Kidney epithelial cell (primary cell): ENCODE measurements around the gene NAA15. TPM values are rescaled to one million over a fixed set of nuclear protein-coding genes. Genes with fewer than 3 reads are reported as not detected.

ENCODE experiments used
- DNase-seq: peaks from one replicate; pipeline ENCODE4 v3.0.0-alpha.2; 2010; ENCODE audit warnings: low read depth
- H3K27me3 ChIP-seq: 2 replicates; pipeline ENCODE4 v1.6.0; 2011; ENCODE audit warnings: low read length; ENCODE audit not compliant: control insufficient read depth, insufficient read depth
- H3K36me3 ChIP-seq: 2 replicates; pipeline ENCODE4 v1.5.1; 2011; ENCODE audit warnings: low read length; ENCODE audit not compliant: control insufficient read depth, insufficient read depth
- H3K4me3 ChIP-seq: 2 replicates; pipeline ENCODE4 v1.5.1; 2011; ENCODE audit warnings: low read depth, mild to moderate bottlenecking, control low read depth, low read length
- total RNA-seq: library from RNA; depleted of rRNA; stranded (reverse); fragments of >200 nt; gene quantifications from 2 replicates; pipeline ENCODE4 v1.2.3, GENCODE V29; 2015
- TF ChIP-seq, protein P1 (sequence below): IDR thresholded peaks from 2 replicates; pipeline ENCODE4 v1.5.1; 2011; ENCODE audit warnings: mild to moderate bottlenecking, moderate library complexity, low read length, control low read depth, inconsistent platforms; ENCODE audit not compliant: insufficient read depth, poor library complexity, severe bottlenecking

NAA15 gene
- total RNA-seq, 1 donor from 2014 or later: 31.0 TPM

DNA sequence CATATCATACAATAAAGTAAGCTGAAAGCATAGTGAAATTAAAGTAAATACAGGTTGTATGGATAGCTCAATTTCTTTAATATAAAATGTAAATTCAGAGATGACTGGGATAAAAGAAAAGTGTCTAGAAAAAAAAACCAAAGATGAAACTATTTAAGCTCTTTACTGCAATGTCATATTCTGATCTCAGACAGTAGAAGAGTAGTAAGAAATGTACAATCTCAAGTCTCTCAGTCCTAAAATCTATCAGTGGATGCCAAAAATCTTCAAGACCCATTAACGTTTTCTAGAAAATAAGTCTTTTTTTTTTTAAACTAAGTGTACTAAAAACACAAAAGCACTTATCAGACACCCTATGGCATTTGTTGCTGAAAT, 35.1 kb upstream of the NAA15 start:
- DNase-seq: no peak
- Histone ChIP-seq H3K4me3 (no peak overlapping the region), H3K27me3 (no peaks in the 10 kb centered on the region), H3K36me3 (no peaks in the 10 kb centered on the region)
- TF ChIP-seq, protein P1, sequence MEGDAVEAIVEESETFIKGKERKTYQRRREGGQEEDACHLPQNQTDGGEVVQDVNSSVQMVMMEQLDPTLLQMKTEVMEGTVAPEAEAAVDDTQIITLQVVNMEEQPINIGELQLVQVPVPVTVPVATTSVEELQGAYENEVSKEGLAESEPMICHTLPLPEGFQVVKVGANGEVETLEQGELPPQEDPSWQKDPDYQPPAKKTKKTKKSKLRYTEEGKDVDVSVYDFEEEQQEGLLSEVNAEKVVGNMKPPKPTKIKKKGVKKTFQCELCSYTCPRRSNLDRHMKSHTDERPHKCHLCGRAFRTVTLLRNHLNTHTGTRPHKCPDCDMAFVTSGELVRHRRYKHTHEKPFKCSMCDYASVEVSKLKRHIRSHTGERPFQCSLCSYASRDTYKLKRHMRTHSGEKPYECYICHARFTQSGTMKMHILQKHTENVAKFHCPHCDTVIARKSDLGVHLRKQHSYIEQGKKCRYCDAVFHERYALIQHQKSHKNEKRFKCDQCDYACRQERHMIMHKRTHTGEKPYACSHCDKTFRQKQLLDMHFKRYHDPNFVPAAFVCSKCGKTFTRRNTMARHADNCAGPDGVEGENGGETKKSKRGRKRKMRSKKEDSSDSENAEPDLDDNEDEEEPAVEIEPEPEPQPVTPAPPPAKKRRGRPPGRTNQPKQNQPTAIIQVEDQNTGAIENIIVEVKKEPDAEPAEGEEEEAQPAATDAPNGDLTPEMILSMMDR: no peak

DNA sequence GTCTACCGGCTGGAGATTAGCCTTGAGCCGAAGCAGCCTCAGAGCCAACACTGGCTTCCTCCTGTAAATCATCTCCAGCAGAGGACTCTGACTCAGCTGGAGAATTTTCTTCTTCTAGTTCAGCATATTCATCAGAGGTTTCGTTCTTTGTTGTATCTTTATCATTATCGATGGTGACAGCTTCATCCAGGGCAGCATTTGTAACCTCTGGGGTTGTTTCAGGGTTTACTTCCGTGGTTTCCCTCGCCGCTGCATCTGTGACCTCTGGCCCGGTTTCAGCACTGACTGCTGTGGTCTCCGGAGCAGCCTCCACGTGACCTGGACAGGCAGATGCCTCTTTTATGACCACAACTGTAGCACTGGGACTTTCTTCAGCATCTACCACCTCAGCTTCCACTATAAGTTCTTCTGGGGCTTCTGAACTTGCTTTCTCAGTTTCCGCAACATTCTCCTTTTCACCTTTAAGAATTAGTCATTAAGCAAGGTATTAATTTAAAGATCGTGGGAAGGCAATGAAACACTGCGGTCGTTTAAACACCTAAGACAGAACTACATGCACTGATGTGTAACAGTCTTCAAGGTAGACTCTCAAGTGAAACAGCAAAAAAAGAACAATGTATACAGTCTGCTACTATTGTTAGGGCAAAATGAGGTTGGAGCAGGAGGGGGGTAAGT, 34.6 kb upstream of the NAA15 start:
- Histone ChIP-seq H3K4me3 (peak overlapping the region; percentile 49), H3K36me3 (no peaks in the 10 kb centered on the region)
- TF ChIP-seq, protein P1: no peak

DNA sequence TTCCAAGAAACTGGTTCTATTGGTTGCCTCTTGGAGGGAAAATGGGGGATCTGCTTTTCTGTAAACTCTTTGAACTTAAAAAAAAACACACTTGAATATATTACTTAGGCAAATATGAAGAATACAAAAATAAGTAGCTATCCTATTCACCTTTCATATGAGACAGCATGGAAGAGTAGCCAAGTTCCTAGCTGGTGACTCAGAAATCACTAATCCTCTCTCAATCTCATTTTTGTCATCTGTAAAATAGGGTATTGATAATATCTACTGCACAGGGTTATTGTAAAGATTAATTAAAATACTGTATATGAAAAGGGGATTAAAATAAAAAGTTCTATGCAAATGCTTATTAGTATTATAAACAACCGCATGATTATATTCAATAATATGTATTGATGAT, 34.0 kb upstream of the NAA15 start:
- TF ChIP-seq, protein P1: no peak
- Histone ChIP-seq H3K4me3 (no peak overlapping the region), H3K27me3 (no peaks in the 10 kb centered on the region), H3K36me3 (no peaks in the 10 kb centered on the region)
- DNase-seq: no peak

More for the DNA sequence above, 34.6 kb upstream of the NAA15 start:
- DNase-seq: peak; percentile 49
- H3K27me3 ChIP-seq: no peaks in the 10 kb centered on the region

DNA sequence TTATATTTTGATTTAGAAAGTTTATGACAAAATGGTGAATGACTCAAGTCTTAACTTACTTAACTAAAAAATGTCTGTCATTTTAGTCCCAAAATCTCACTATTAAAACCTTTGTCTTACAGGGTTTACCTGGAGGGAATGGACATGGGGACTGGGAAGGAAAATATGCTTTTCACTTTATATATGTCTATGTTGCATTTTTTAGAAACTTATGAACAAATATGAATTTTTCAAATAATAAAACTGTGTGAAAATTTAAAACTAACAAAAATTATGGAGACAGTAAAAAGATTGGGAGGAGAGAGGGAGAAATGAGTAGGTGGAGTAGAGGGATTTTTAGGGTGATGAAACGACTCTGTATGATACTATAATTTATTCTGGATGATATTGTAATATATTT, 27.5 kb upstream of the NAA15 start:
- Histone ChIP-seq H3K27me3 (no peaks in the 10 kb centered on the region), H3K4me3 (no peak overlapping the region), H3K36me3 (no peaks in the 10 kb centered on the region)
- TF ChIP-seq, protein P1: no peak
- DNase-seq: no peak

DNA sequence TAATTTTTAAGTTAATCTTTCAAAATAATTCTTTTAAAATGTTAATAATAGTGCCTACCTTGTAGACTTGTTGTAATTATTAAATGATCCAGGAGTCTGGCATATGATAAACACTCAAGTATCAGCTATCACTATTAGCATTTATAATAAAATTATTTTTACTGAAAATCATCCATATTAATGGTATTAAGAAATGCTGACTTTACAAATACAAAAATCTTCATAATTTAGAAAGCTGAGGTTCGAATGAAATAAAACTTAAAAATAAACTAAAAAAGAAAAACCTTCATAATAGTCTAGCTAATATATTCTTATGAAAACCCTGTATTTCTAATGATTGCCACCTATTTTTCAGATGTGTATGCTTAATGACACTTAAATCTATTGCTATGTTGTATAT, 26.5 kb upstream of the NAA15 start:
- Histone ChIP-seq H3K27me3 (peaks cover 5% of the 10 kb centered on the region), H3K36me3 (no peaks in the 10 kb centered on the region), H3K4me3 (no peak overlapping the region)
- DNase-seq: no peak
- TF ChIP-seq, protein P1: no peak

DNA sequence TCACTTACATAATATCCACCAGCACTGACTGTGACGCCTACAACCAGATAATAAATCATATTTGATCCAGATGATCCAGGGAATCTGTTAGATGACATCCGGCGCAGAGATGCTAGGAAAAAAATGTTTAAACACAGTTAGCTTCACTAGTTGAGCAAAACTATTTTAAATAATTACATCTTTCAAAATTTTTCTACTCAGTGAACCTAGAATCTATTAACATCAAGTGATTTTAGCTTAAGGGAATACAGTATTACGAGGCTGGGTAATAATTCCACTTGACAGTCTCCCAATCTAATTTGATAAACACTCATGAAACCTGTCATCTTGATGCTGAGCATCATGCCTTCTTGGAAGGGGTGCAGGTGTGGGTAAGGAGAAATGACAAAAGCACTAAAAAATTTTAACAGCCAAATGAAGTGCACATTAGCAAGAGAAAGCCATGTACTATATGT, 26.0 kb upstream of the NAA15 start:
- TF ChIP-seq, protein P1: no peak
- H3K36me3 ChIP-seq: no peaks in the 10 kb centered on the region
- peaks cover 7% of the 10 kb centered on the region for H3K27me3 ChIP-seq
- H3K4me3 ChIP-seq: no peak overlapping the region
- no peak for DNase-seq
